Dedifferentiated amniotic fluid mesenchymal stem cell (primary cell): Measurements from ENCODE around the gene IER5.
"Not testable (repeated sequence)": the region's sequence is repeated elsewhere in the genome, so short reads cannot be mapped to it uniquely, and the experiment has no call there.

Experiments used
- DNase-seq: peaks from one replicate; pipeline ENCODE4 v3.0.0-alpha.2; 2016; ENCODE audit errors: extremely low spot score

The IER5 gene

GRCh38 chr1:181088079-181089016 is at the start of gene IER5:
IER5 (plus strand) TSS chr1:181088700; CDS start chr1:181088903, 203 bp downstream.
- peak; percentile 94 for DNase-seq

DNA sequence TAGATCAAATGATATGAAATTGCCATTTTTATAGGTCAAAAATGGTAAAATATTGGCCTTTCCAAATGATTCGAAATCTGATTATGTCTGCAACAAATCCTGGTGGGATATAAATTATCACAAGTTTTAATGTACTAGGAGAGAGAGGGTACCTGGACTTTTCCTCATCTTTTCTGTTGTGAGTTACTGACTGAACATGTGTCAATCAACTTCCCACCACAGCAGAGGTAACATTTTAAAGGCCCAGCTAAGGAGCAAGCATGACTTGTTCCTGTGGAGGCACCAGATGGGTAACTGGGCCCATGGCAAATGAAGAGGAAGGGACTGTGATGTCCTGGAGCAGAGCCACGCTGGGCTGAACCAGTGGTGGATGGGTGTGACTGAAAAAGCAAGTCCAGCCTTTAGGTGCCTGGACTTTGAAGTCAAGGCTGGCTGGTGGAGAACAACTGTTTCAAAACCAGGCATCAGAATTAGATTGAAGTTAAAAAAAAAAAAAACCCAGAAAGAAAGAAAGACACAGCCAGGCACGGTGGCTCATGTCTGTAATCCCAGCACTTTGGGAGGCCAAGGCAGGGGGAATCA is 48.1 kb upstream of the IER5 start:
- DNase-seq = no peak

- no peak for DNase-seq
These were observed 45.2 kb upstream of the IER5 start for GRCh38 chr1:181043025-181043888.

DNA sequence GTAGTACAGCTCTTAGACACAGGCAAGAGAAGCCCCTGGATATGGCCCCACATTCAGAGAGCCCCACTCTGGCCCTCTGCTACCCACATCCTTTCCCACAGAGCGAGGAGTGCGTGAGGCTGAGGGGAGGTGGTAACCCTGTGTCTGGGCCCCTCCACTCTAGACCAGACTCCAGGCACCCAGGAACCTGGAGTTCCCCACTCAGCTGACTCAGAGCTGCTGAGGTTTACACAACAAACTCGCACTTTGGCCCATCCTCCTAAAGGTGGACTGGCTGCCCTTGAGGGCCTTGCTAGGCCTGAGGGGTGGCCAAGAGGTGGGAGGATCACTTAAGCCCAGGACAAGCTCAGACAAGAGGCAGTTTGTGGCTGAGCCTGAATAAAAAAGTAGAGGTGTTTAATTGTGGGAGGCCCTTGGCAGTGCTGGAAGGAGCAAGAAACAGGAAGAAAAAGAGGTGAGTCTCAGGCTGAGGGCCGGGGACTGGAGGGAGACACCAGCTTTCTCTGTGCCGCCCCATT is 44.0 kb upstream of the IER5 start:
- no peak for DNase-seq

GRCh38 chr1:181045946-181046345 is 42.6 kb upstream of the IER5 start:
- DNase-seq = not testable (repeated sequence)

- no peak for DNase-seq
These were observed 39.1 kb upstream of the IER5 start for GRCh38 chr1:181049378-181049777.

GRCh38 chr1:181050922-181051321 is 37.6 kb upstream of the IER5 start:
- DNase-seq = no peak

DNA sequence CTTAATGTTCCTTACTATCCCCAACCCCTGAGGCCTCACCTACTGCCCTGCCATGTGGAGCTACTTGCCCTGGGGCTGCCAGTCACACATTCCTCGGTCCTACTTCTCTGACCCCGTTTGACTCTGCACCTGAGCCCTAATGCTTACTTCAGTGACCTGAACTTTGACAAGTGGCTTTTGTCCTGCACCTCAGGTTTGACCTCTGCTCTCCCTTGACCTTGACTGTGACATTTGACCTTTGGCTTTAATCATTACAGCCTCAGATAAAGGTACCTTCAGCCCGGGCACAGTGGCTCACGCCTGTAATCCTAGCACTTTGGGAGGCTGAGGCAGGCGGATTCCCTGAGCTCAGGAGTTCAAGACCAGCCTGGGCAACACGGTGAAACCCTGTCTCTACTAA is 31.9 kb upstream of the IER5 start:
- no peak for DNase-seq

- DNase-seq = no peak
These were observed 31.4 kb upstream of the IER5 start for GRCh38 chr1:181057079-181057478.

GRCh38 chr1:181059435-181059834 is 29.1 kb upstream of the IER5 start:
- no peak for DNase-seq

GRCh38 chr1:181060066-181060465 is 28.4 kb upstream of the IER5 start:
- DNase-seq = no peak

DNA sequence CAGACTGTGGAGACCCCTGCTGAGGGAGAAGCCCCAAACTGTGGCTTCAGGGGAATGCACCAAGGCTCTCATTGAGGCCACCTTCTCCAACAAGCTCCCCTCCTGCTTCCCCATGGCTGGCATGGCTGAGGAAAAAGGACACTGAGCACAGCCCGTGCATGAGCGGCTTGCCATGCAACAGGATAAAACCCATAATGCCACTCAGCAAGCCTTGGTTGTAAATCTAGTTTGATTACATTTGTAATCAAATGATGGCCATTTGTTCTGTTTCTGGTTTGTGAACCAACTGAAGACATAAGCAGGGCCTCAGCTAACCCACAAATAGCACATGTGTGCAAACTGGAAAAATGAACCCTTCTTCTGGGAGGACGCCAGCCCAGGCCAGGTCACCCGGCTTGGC is 27.6 kb upstream of the IER5 start:
- not testable (repeated sequence) for DNase-seq

GRCh38 chr1:181061487-181061886 is 27.0 kb upstream of the IER5 start:
- no peak for DNase-seq

GRCh38 chr1:181061891-181062835 is 26.3 kb upstream of the IER5 start:
- DNase-seq = no peak

- DNase-seq = no peak
These were observed 25.6 kb upstream of the IER5 start for GRCh38 chr1:181062836-181063428.

DNA sequence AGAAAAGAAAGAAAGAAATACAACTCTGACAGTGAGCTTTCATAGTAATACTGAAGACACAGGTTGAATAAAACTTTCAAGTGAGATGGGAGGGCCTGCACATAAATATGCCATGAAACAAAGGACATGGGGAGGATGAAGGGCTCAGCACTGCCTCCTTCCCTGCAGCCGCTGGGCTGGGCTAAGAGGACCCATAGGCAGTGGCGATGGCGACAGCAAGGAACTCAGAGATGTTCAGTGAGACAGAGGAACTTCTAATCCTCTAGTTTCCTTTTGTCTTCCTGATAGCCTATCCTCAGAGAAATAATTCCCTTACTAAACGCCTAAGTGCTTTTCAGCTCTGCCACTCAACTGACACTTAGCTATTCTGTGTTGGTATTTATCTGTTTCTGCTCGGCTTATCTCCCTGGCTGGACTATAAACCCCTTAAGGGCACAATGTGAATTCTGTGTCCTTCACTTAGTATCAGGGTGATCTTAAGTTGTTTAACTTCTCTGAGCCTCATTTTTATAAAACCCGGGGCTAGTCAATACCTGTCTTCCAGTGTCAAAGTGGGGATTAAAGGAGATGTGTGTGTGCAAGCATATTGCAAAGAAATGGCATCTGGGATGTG is 24.4 kb upstream of the IER5 start:
- DNase-seq = no peak

- no peak for DNase-seq
These were observed 23.8 kb upstream of the IER5 start for GRCh38 chr1:181064702-181065101.

- DNase-seq = no peak
These were observed 14.9 kb upstream of the IER5 start for GRCh38 chr1:181073638-181074037.

DNA sequence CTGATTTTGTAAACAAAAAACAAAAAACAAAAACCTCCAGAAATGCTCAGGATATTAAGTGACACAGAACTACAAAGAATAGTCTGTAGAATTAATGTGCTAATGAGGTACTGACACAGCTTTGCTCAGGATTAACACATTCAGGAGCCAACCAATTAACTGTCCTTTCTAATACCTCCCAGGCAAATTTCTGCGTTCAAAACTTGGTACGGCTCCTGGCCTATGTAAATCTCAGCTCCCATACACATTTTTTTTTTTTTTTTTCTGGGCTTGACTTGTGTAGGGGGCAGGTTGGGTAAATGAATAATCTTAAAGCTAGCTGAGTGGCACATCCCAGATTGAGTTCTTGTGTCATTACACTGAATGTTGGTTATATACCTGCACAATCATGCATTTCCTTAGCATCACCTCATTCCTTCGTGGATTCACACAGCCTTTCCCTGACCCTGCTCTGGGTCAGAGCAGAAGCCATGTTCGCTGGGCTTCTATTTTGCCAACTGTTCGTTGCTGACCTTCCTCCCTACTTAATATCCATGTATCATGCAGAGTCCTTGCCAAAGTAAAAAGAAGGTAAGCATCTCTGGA is 12.6 kb upstream of the IER5 start:
- DNase-seq = no peak

DNA sequence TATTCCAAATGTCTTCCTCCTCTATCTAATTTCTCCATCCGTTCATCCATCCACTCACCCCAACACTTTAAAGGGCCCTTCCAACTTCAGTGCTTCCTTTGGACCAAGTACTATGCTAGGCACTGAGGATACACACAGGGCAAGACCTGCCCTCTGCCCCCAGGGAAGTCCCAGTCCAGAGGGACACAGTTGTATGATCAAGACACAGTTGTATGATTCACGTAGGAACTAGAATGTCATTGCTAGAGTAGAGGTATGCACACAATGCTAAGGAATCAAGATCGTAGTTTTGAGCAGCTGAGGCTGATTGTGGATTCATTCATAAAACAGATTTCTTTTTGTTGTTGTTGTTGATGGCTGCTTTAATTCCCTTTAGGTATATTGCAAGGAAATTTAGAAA is 11.6 kb upstream of the IER5 start:
- DNase-seq = no peak
